WTC11 (cell line): Measurements from ENCODE around the gene ARID1A. TPM values are rescaled to one million over a fixed set of nuclear protein-coding genes. Genes with fewer than 3 reads are reported as not detected.

Source experiments
- ATAC-seq: fragments of 200-7000 bp; cut with Tn5 transposase; 2 replicates; pipeline ENCODE4 v1.10.0; 2021; ENCODE audit warnings: mild to moderate bottlenecking, moderate library complexity
- CTCF ChIA-PET: fragments of 300-600 bp; sonication (Branson Sonifier 250); formaldehyde crosslinking; loops from one replicate; lab custom pipeline; 2021; ENCODE audit warnings: antibody characterized with exemption; lab: Charles Lee
- POLR2A ChIA-PET: fragments of 350-600 bp; sonication (Branson Sonifier 250); formaldehyde crosslinking; loops from one replicate; lab custom pipeline; 2021; ENCODE audit warnings: antibody characterized with exemption; lab: Charles Lee
- DNase-seq: peaks from one replicate; pipeline ENCODE4 v3.0.0; 2021; ENCODE audit warnings: low spot score
- H3K27ac Mint-ChIP-seq: 2 replicates; pipeline ENCODE4 v1.8.0; 2021; ENCODE audit warnings: mixed read lengths
- H3K27me3 Mint-ChIP-seq: 2 replicates; pipeline ENCODE4 v1.8.0; 2021; ENCODE audit warnings: low read depth, mild to moderate bottlenecking, moderate library complexity, mixed read lengths
- H3K36me3 Mint-ChIP-seq: 2 replicates; pipeline ENCODE4 v1.8.0; 2021; ENCODE audit warnings: mixed read lengths
- H3K4me1 Mint-ChIP-seq: 2 replicates; pipeline ENCODE4 v1.8.0; 2022; ENCODE audit warnings: mixed read lengths
- H3K4me3 Mint-ChIP-seq: 2 replicates; pipeline ENCODE4 v1.8.0; 2021; ENCODE audit warnings: mild to moderate bottlenecking, moderate library complexity, mixed read lengths
- H3K9me3 Mint-ChIP-seq: 2 replicates; pipeline ENCODE4 v1.8.0; 2021; ENCODE audit warnings: mixed read lengths
- CREM ChIP-seq: sonication (generic); formaldehyde crosslinking; IDR thresholded peaks from 2 replicates; pipeline ENCODE4 v1.8.1; 2022; ENCODE audit warnings: mild to moderate bottlenecking, missing genetic modification reagents, moderate library complexity
- CTCF ChIP-seq: fragments of 200-600 bp; IDR thresholded peaks from 2 replicates; pipeline ENCODE4 v1.8.0; 2022; ENCODE audit warnings: antibody characterized with exemption
- EMX1 ChIP-seq: fragments of 250-450 bp; sonication (Bioruptor Pico); IDR thresholded peaks from 2 replicates; pipeline ENCODE4 v1.8.0; 2021; ENCODE audit warnings: mild to moderate bottlenecking
- ETV6 ChIP-seq: sonication (generic); formaldehyde crosslinking; IDR thresholded peaks from 2 replicates; pipeline ENCODE4 v1.8.1; 2022; ENCODE audit warnings: mild to moderate bottlenecking, missing genetic modification reagents
- FOXK1 ChIP-seq: sonication (generic); formaldehyde crosslinking; IDR thresholded peaks from 2 replicates; pipeline ENCODE4 v1.8.0; 2022; ENCODE audit warnings: mild to moderate bottlenecking, moderate library complexity, missing genetic modification reagents
- HMGXB4 ChIP-seq: sonication (generic); formaldehyde crosslinking; IDR thresholded peaks from 2 replicates; pipeline ENCODE4 v1.8.1; 2023; ENCODE audit warnings: mild to moderate bottlenecking, moderate library complexity, missing genetic modification reagents
- NFATC4 ChIP-seq: fragments of 250-450 bp; sonication (Bioruptor Pico); IDR thresholded peaks from 2 replicates; pipeline ENCODE4 v1.9.0; 2021; ENCODE audit warnings: mild to moderate bottlenecking
- NFYB ChIP-seq: sonication (generic); formaldehyde crosslinking; conservative IDR thresholded peaks from 2 replicates; pipeline ENCODE4 v1.8.0; 2022; ENCODE audit warnings: low read depth, missing genetic modification reagents
- NR3C1 ChIP-seq: sonication (generic); formaldehyde crosslinking; conservative IDR thresholded peaks from 2 replicates; pipeline ENCODE4 v1.8.1; 2023; ENCODE audit warnings: low read depth, mild to moderate bottlenecking, missing genetic modification reagents
- TEAD4 ChIP-seq: sonication (generic); formaldehyde crosslinking; IDR thresholded peaks from 2 replicates; pipeline ENCODE4 v1.8.0; 2022; ENCODE audit warnings: mild to moderate bottlenecking, missing genetic modification reagents
- TP53 ChIP-seq: sonication (generic); formaldehyde crosslinking; IDR thresholded peaks from 2 replicates; pipeline ENCODE4 v1.8.1; 2023; ENCODE audit warnings: mild to moderate bottlenecking, missing genetic modification reagents
- USF2 ChIP-seq: sonication (generic); formaldehyde crosslinking; IDR thresholded peaks from 2 replicates; pipeline ENCODE4 v1.8.1; 2023; ENCODE audit warnings: mild to moderate bottlenecking, missing genetic modification reagents, moderate library complexity
- ZNF317 ChIP-seq: sonication (generic); formaldehyde crosslinking; IDR thresholded peaks from 2 replicates; pipeline ENCODE4 v1.8.1; 2023; ENCODE audit warnings: low read depth, mild to moderate bottlenecking, moderate library complexity, missing genetic modification reagents, borderline replicate concordance
- ZNF671 ChIP-seq: fragments of 250-450 bp; sonication (Bioruptor Pico); IDR thresholded peaks from 2 replicates; pipeline ENCODE4 v1.8.0; 2021; ENCODE audit warnings: mild to moderate bottlenecking
- total RNA-seq: library from RNA; stranded (reverse); gene quantifications from 3 replicates; pipeline ENCODE4 v1.2.3, GENCODE V29; 2021
- TF ChIP-seq, protein P1 (sequence below): fragments of 250-450 bp; sonication (Bioruptor Pico); IDR thresholded peaks from 2 replicates; pipeline ENCODE4 v1.9.0; 2021; ENCODE audit warnings: moderate library complexity, mild to moderate bottlenecking, inconsistent platforms, borderline replicate concordance
- TF ChIP-seq, protein P2 (sequence below): sonication (generic); formaldehyde crosslinking; IDR thresholded peaks from 2 replicates; pipeline ENCODE4 v1.8.0; 2023; ENCODE audit warnings: mild to moderate bottlenecking, missing genetic modification reagents
- TF ChIP-seq, protein P3 (sequence below): fragments of 250-450 bp; sonication (Bioruptor Pico); IDR thresholded peaks from 2 replicates; pipeline ENCODE4 v1.9.0; 2021; ENCODE audit warnings: mild to moderate bottlenecking

Gene ARID1A
- total RNA-seq, 1 experiment from 2014 or later = 98.0 TPM

GRCh38 chr1:26826261-26827105, 130.7 kb downstream of the ARID1A start, which contains the start of gene ZDHHC18 (continued):
- TF ChIP-seq ETV6 (0 out of 2 replicates have a peak, but pooled peaks have one; percentile 54), HMGXB4 (CRISPR knock-in tag) (no peak), CTCF (peak; percentile 51; the same call in 1 of the 2 replicates), NFYB (CRISPR knock-in tag) (no peak)

DNA sequence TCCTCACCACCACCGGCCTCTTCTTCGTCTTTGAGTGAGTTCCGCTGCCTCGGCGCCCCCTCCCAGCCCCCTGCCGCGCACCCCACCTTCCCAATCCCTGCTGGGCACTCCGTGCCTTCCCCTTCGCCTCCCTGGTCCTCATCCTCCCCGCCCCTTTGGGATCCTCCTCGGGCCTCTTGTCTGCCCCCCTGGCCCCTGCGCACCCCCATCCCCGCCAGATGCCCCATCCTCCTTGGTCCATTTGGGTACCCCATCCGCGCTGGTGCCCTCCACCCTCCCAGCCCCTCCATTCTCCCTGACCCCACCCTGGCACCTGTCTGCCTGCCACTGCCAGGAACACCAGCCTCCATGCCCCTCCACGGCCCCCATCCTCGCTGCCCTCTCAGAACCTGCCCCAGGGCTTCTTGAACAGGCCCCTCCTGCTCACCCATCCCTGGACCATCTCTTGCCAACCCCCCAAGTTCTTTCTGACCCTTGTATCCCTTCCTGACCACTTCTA, 131.3 kb downstream of the ARID1A start:
- no peak for DNase-seq
- Mint-ChIP-seq H3K4me3 (peak overlapping the region; percentile 77), H3K4me1 (peaks cover 35% of the 10 kb centered on the region), H3K27me3 (peaks cover 2% of the 10 kb centered on the region; the same call in 1 of the 2 replicates), H3K27ac (no peak overlapping the region), H3K9me3 (peaks cover 6% of the 10 kb centered on the region), H3K36me3 (no peaks in the 10 kb centered on the region; the same call in 1 of the 2 replicates)
- no peak for ATAC-seq
- ChIA-PET POLR2A (no interaction called here), CTCF (no interaction called here)
- TF ChIP-seq TP53 (no peak), ZNF317 (CRISPR knock-in tag) (no peak)
- TF ChIP-seq, protein P1, sequence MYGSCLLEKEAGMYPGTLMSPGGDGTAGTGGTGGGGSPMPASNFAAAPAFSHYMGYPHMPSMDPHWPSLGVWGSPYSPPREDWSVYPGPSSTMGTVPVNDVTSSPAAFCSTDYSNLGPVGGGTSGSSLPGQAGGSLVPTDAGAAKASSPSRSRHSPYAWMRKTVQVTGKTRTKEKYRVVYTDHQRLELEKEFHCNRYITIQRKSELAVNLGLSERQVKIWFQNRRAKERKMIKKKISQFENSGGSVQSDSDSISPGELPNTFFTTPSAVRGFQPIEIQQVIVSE (CRISPR knock-in tag) = no peak
- TF ChIP-seq, protein P2, sequence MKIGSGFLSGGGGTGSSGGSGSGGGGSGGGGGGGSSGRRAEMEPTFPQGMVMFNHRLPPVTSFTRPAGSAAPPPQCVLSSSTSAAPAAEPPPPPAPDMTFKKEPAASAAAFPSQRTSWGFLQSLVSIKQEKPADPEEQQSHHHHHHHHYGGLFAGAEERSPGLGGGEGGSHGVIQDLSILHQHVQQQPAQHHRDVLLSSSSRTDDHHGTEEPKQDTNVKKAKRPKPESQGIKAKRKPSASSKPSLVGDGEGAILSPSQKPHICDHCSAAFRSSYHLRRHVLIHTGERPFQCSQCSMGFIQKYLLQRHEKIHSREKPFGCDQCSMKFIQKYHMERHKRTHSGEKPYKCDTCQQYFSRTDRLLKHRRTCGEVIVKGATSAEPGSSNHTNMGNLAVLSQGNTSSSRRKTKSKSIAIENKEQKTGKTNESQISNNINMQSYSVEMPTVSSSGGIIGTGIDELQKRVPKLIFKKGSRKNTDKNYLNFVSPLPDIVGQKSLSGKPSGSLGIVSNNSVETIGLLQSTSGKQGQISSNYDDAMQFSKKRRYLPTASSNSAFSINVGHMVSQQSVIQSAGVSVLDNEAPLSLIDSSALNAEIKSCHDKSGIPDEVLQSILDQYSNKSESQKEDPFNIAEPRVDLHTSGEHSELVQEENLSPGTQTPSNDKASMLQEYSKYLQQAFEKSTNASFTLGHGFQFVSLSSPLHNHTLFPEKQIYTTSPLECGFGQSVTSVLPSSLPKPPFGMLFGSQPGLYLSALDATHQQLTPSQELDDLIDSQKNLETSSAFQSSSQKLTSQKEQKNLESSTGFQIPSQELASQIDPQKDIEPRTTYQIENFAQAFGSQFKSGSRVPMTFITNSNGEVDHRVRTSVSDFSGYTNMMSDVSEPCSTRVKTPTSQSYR = no peak
- TF ChIP-seq, all 79 proteins: peak for 0

DNA sequence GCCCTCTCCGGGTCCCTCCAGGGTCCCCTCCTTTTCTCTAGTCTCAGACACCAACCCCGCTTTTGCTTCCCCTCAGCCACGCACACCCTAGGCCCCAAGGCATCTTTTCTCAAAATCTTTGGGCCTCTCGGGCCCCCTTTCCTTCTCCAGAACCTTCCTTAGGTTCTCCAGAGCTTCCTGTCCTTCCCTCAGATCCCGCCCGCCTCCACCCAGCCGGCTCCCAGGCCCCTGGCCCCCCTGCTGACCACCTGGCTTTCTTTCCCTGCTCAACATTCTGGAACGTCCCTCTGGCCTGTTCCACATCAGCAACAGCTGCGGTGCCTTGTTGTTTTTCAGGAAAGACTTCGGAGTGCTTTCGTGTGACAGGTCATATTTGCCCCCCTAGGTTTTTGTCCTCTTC, 131.8 kb downstream of the ARID1A start:
- Mint-ChIP-seq H3K27me3 (peaks cover 2% of the 10 kb centered on the region; the same call in 1 of the 2 replicates), H3K4me1 (peaks cover 35% of the 10 kb centered on the region), H3K4me3 (peak overlapping the region; percentile 77), H3K9me3 (peaks cover 4% of the 10 kb centered on the region), H3K36me3 (peaks cover 4% of the 10 kb centered on the region), H3K27ac (no peak overlapping the region; the same call in 1 of the 2 replicates)
- DNase-seq (peak; percentile 35), ATAC-seq (no peak)
- ChIA-PET POLR2A (interaction anchor here (0.6 kb wide), 1 partner anchor 205 kb away, joined by 6 read pairs; no protein-coding TSS in a partner anchor), CTCF (interaction anchor here (0.7 to 1.0 kb wide), 3 partner anchors 28 to 39 kb away, joined by 3 read pairs; partner anchors contain the start of gene SFN)
- TF ChIP-seq, protein P3, sequence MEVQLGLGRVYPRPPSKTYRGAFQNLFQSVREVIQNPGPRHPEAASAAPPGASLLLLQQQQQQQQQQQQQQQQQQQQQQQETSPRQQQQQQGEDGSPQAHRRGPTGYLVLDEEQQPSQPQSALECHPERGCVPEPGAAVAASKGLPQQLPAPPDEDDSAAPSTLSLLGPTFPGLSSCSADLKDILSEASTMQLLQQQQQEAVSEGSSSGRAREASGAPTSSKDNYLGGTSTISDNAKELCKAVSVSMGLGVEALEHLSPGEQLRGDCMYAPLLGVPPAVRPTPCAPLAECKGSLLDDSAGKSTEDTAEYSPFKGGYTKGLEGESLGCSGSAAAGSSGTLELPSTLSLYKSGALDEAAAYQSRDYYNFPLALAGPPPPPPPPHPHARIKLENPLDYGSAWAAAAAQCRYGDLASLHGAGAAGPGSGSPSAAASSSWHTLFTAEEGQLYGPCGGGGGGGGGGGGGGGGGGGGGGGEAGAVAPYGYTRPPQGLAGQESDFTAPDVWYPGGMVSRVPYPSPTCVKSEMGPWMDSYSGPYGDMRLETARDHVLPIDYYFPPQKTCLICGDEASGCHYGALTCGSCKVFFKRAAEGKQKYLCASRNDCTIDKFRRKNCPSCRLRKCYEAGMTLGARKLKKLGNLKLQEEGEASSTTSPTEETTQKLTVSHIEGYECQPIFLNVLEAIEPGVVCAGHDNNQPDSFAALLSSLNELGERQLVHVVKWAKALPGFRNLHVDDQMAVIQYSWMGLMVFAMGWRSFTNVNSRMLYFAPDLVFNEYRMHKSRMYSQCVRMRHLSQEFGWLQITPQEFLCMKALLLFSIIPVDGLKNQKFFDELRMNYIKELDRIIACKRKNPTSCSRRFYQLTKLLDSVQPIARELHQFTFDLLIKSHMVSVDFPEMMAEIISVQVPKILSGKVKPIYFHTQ (CRISPR knock-in tag) = no peak
- no peak for TF ChIP-seq TEAD4 (CRISPR knock-in tag)
- TF ChIP-seq USF2 = no peak
- no peak for TF ChIP-seq NFATC4
- TF ChIP-seq EMX1 (CRISPR knock-in tag) = no peak
- no peak for TF ChIP-seq ZNF671
- no peak for TF ChIP-seq FOXK1
- no peak for TF ChIP-seq CREM
- no peak for TF ChIP-seq NR3C1 (CRISPR knock-in tag)
